Measurements from ENCODE around the gene FCF1. TPM values are rescaled to one million over a fixed set of nuclear protein-coding genes. Genes with fewer than 3 reads are reported as not detected.
"Not testable (repeated sequence)": the region's sequence is repeated elsewhere in the genome, so short reads cannot be mapped to it uniquely, and the experiment has no call there.

FCF1 gene
- total RNA-seq, 1 donor from 2014 or later, result 64.5 TPM

GRCh38 chr14:74711651-74712050 lies 1.3 kb upstream of the FCF1 start:
- peaks cover 18% of the 10 kb centered on the region for H3K36me3 Mint-ChIP-seq (ENCODE audit: low read depth)
- DNase-seq, result no peak
- no peak overlapping the region for H3K27ac Mint-ChIP-seq
- H3K4me1 Mint-ChIP-seq, result peaks cover 36% of the 10 kb centered on the region
- H3K9me3 Mint-ChIP-seq, result no peaks in the 10 kb centered on the region
- H3K27me3 Mint-ChIP-seq, result no peaks in the 10 kb centered on the region
- intact Hi-C loops (cut with micrococcal nuclease), result loop anchor here (5.0 kb wide), 3 partner anchors 99 to 171 kb away; partner anchors contain the start of genes DLST and LTBP2
- peak overlapping the region; percentile 92 for H3K4me3 Mint-ChIP-seq

- peaks cover 34% of the 10 kb centered on the region for H3K4me1 Mint-ChIP-seq
- intact Hi-C loops (cut with micrococcal nuclease), result loop anchor here (1.0 to 5.0 kb wide), 4 partner anchors 50 to 169 kb away; partner anchors contain the start of genes DLST, LTBP2 and YLPM1
- peak overlapping the region; percentile 92 for H3K4me3 Mint-ChIP-seq
- peaks cover 23% of the 10 kb centered on the region for H3K36me3 Mint-ChIP-seq (ENCODE audit: low read depth)
- H3K9me3 Mint-ChIP-seq, result no peaks in the 10 kb centered on the region
- no peak for DNase-seq
- peak overlapping the region; percentile 89 for H3K27ac Mint-ChIP-seq
- H3K27me3 Mint-ChIP-seq, result no peaks in the 10 kb centered on the region
Observed at GRCh38 chr14:74713395-74713735, 421 bp downstream of the FCF1 start.

- DNase-seq, result no peak
- Mint-ChIP-seq H3K27ac (no peak overlapping the region), H3K9me3 (no peaks in the 10 kb centered on the region), H3K4me1 (peaks cover 4% of the 10 kb centered on the region), H3K4me3 (no peak overlapping the region), H3K36me3 (ENCODE audit: low read depth) (peaks cover 36% of the 10 kb centered on the region), H3K27me3 (no peaks in the 10 kb centered on the region)
- intact Hi-C loops (cut with micrococcal nuclease), result no loop called here
Observed at GRCh38 chr14:74720526-74720925, 7.6 kb downstream of the FCF1 start.

GRCh38 chr14:74723134-74723533 lies 10.2 kb downstream of the FCF1 start:
- DNase-seq, result no peak
- intact Hi-C loops (cut with micrococcal nuclease), result no loop called here
- Mint-ChIP-seq H3K4me1 (no peaks in the 10 kb centered on the region), H3K27ac (no peak overlapping the region), H3K4me3 (no peak overlapping the region), H3K27me3 (no peaks in the 10 kb centered on the region), H3K36me3 (ENCODE audit: low read depth) (peaks cover 36% of the 10 kb centered on the region), H3K9me3 (no peaks in the 10 kb centered on the region)

GRCh38 chr14:74732387-74732786 lies 19.4 kb downstream of the FCF1 start:
- H3K4me3 Mint-ChIP-seq, result no peak overlapping the region
- H3K27me3 Mint-ChIP-seq, result no peaks in the 10 kb centered on the region
- no peak overlapping the region for H3K27ac Mint-ChIP-seq
- no peak for DNase-seq
- no peaks in the 10 kb centered on the region for H3K4me1 Mint-ChIP-seq
- H3K9me3 Mint-ChIP-seq, result no peaks in the 10 kb centered on the region
- intact Hi-C loops (cut with micrococcal nuclease), result no loop called here
- peaks cover 49% of the 10 kb centered on the region for H3K36me3 Mint-ChIP-seq (ENCODE audit: low read depth)

- no peak for DNase-seq
- peaks cover 49% of the 10 kb centered on the region for H3K36me3 Mint-ChIP-seq (ENCODE audit: low read depth)
- H3K9me3 Mint-ChIP-seq, result no peaks in the 10 kb centered on the region
- H3K4me3 Mint-ChIP-seq, result no peak overlapping the region
- intact Hi-C loops (cut with micrococcal nuclease), result no loop called here
- no peaks in the 10 kb centered on the region for H3K27me3 Mint-ChIP-seq
- H3K4me1 Mint-ChIP-seq, result no peaks in the 10 kb centered on the region
- H3K27ac Mint-ChIP-seq, result no peak overlapping the region
Observed at GRCh38 chr14:74733221-74733620, 20.3 kb downstream of the FCF1 start.

- intact Hi-C loops (cut with micrococcal nuclease), result no loop called here
- DNase-seq, result no peak
- Mint-ChIP-seq H3K36me3 (ENCODE audit: low read depth) (peaks cover 52% of the 10 kb centered on the region), H3K4me3 (no peak overlapping the region), H3K4me1 (peaks cover 2% of the 10 kb centered on the region), H3K27ac (no peak overlapping the region), H3K27me3 (no peaks in the 10 kb centered on the region), H3K9me3 (no peaks in the 10 kb centered on the region)
Observed at GRCh38 chr14:74735125-74735524, 22.2 kb downstream of the FCF1 start.

GRCh38 chr14:74737753-74738325 lies 24.9 kb downstream of the FCF1 start:
- intact Hi-C loops (cut with micrococcal nuclease), result no loop called here
- no peak overlapping the region for H3K27ac Mint-ChIP-seq
- H3K4me1 Mint-ChIP-seq, result peaks cover 2% of the 10 kb centered on the region
- H3K27me3 Mint-ChIP-seq, result no peaks in the 10 kb centered on the region
- H3K4me3 Mint-ChIP-seq, result no peak overlapping the region
- no peak for DNase-seq
- no peaks in the 10 kb centered on the region for H3K9me3 Mint-ChIP-seq
- H3K36me3 Mint-ChIP-seq (ENCODE audit: low read depth), result peaks cover 40% of the 10 kb centered on the region

- Mint-ChIP-seq H3K27me3 (no peaks in the 10 kb centered on the region), H3K9me3 (no peaks in the 10 kb centered on the region), H3K36me3 (ENCODE audit: low read depth) (peaks cover 31% of the 10 kb centered on the region), H3K27ac (no peak overlapping the region), H3K4me3 (no peak overlapping the region), H3K4me1 (peaks cover 2% of the 10 kb centered on the region)
- DNase-seq, result no peak
- intact Hi-C loops (cut with micrococcal nuclease), result no loop called here
Observed at GRCh38 chr14:74739293-74740030, 26.5 kb downstream of the FCF1 start.

GRCh38 chr14:74747237-74747636 lies 34.3 kb downstream of the FCF1 start:
- H3K4me1 Mint-ChIP-seq, result no peaks in the 10 kb centered on the region
- H3K36me3 Mint-ChIP-seq (ENCODE audit: low read depth), result peaks cover 1% of the 10 kb centered on the region
- no peak overlapping the region for H3K27ac Mint-ChIP-seq
- intact Hi-C loops (cut with micrococcal nuclease), result no loop called here
- H3K27me3 Mint-ChIP-seq, result no peaks in the 10 kb centered on the region
- peaks cover 5% of the 10 kb centered on the region for H3K9me3 Mint-ChIP-seq
- H3K4me3 Mint-ChIP-seq, result no peak overlapping the region
- no peak for DNase-seq

- no peaks in the 10 kb centered on the region for H3K27me3 Mint-ChIP-seq
- no peak overlapping the region for H3K4me3 Mint-ChIP-seq
- intact Hi-C loops (cut with micrococcal nuclease), result no loop called here
- no peaks in the 10 kb centered on the region for H3K4me1 Mint-ChIP-seq
- H3K27ac Mint-ChIP-seq, result no peak overlapping the region
- peaks cover 15% of the 10 kb centered on the region for H3K9me3 Mint-ChIP-seq
- H3K36me3 Mint-ChIP-seq (ENCODE audit: low read depth), result peaks cover 4% of the 10 kb centered on the region
- DNase-seq, result no peak
Observed at GRCh38 chr14:74754157-74754556, 41.2 kb downstream of the FCF1 start.

GRCh38 chr14:74754899-74755298 lies 42.0 kb downstream of the FCF1 start:
- Mint-ChIP-seq H3K9me3 (peaks cover 15% of the 10 kb centered on the region), H3K4me3 (no peak overlapping the region), H3K36me3 (ENCODE audit: low read depth) (peaks cover 4% of the 10 kb centered on the region), H3K27me3 (no peaks in the 10 kb centered on the region), H3K27ac (no peak overlapping the region), H3K4me1 (no peaks in the 10 kb centered on the region)
- DNase-seq, result no peak
- intact Hi-C loops (cut with micrococcal nuclease), result no loop called here

- no peaks in the 10 kb centered on the region for H3K27me3 Mint-ChIP-seq
- H3K36me3 Mint-ChIP-seq (ENCODE audit: low read depth), result peaks cover 4% of the 10 kb centered on the region
- no peaks in the 10 kb centered on the region for H3K4me1 Mint-ChIP-seq
- no peak overlapping the region for H3K27ac Mint-ChIP-seq
- no peak overlapping the region for H3K4me3 Mint-ChIP-seq
- H3K9me3 Mint-ChIP-seq, result peaks cover 15% of the 10 kb centered on the region
- intact Hi-C loops (cut with micrococcal nuclease), result no loop called here
- DNase-seq, result no peak
Observed at GRCh38 chr14:74756326-74756725, 43.4 kb downstream of the FCF1 start.

GRCh38 chr14:74758505-74758904 lies 45.6 kb downstream of the FCF1 start:
- H3K9me3 Mint-ChIP-seq; H3K27me3 Mint-ChIP-seq; H3K36me3 Mint-ChIP-seq (ENCODE audit: low read depth); H3K27ac Mint-ChIP-seq; intact Hi-C loops (cut with micrococcal nuclease); DNase-seq; H3K4me3 Mint-ChIP-seq; H3K4me1 Mint-ChIP-seq: not testable (repeated sequence)

Data from activated CD4-positive, alpha-beta T cell treated with anti-CD3 and anti-CD28 coated beads, Interleukin-2, amount 10 ng/mL, durations not matched to agents 24 days and 14 days (primary cell).